ENCODE data around the gene CBX2.

The CBX2 gene

GRCh38 chr17:79788989-79789942 lies 11.3 kb downstream of the CBX2 start:
- Histone ChIP-seq H3K9ac (ENCODE audit: low read length) (no peak overlapping the region), H3K9me3 (ENCODE audit: control insufficient read depth, low read length) (no peaks in the 10 kb centered on the region), H3K27me3 (ENCODE audit: control insufficient read depth, insufficient read depth, low read length) (peaks cover 82% of the 10 kb centered on the region), H3K36me3 (ENCODE audit: control insufficient read depth, insufficient read depth, low read length) (no peaks in the 10 kb centered on the region), H3K4me1 (ENCODE audit: control insufficient read depth, insufficient read depth, low read length) (peaks cover 25% of the 10 kb centered on the region), H3K4me3 (ENCODE audit: low read length) (no peak overlapping the region)

GRCh38 chr17:79789943-79790804 lies 12.2 kb downstream of the CBX2 start:
- Histone ChIP-seq H3K4me3 (ENCODE audit: low read length) (no peak overlapping the region), H3K4me1 (ENCODE audit: control insufficient read depth, insufficient read depth, low read length) (peaks cover 25% of the 10 kb centered on the region), H3K27me3 (ENCODE audit: control insufficient read depth, insufficient read depth, low read length) (peaks cover 84% of the 10 kb centered on the region), H3K9me3 (ENCODE audit: control insufficient read depth, low read length) (no peaks in the 10 kb centered on the region), H3K36me3 (ENCODE audit: control insufficient read depth, insufficient read depth, low read length) (no peaks in the 10 kb centered on the region), H3K9ac (ENCODE audit: low read length) (no peak overlapping the region)

- no peaks in the 10 kb centered on the region for H3K9me3 ChIP-seq (ENCODE audit: control insufficient read depth, low read length)
- no peak overlapping the region for H3K9ac ChIP-seq (ENCODE audit: low read length)
- H3K36me3 ChIP-seq (ENCODE audit: control insufficient read depth, insufficient read depth, low read length) = no peaks in the 10 kb centered on the region
- peaks cover 29% of the 10 kb centered on the region for H3K4me1 ChIP-seq (ENCODE audit: control insufficient read depth, insufficient read depth, low read length)
- H3K27me3 ChIP-seq (ENCODE audit: control insufficient read depth, insufficient read depth, low read length) = peaks cover 75% of the 10 kb centered on the region
- no peak overlapping the region for H3K4me3 ChIP-seq (ENCODE audit: low read length)
Measured at GRCh38 chr17:79790805-79791734, 13.1 kb downstream of the CBX2 start.

GRCh38 chr17:79791735-79792161 lies 13.8 kb downstream of the CBX2 start:
- Histone ChIP-seq H3K36me3 (ENCODE audit: control insufficient read depth, insufficient read depth, low read length) (no peaks in the 10 kb centered on the region), H3K4me1 (ENCODE audit: control insufficient read depth, insufficient read depth, low read length) (peaks cover 34% of the 10 kb centered on the region), H3K9me3 (ENCODE audit: control insufficient read depth, low read length) (no peaks in the 10 kb centered on the region), H3K9ac (ENCODE audit: low read length) (no peak overlapping the region), H3K4me3 (ENCODE audit: low read length) (no peak overlapping the region), H3K27me3 (ENCODE audit: control insufficient read depth, insufficient read depth, low read length) (peaks cover 69% of the 10 kb centered on the region)

- Histone ChIP-seq H3K9me3 (ENCODE audit: control insufficient read depth, low read length) (no peaks in the 10 kb centered on the region), H3K9ac (ENCODE audit: low read length) (no peak overlapping the region), H3K27me3 (ENCODE audit: control insufficient read depth, insufficient read depth, low read length) (peaks cover 63% of the 10 kb centered on the region), H3K4me3 (ENCODE audit: low read length) (no peak overlapping the region), H3K4me1 (ENCODE audit: control insufficient read depth, insufficient read depth, low read length) (peaks cover 34% of the 10 kb centered on the region), H3K36me3 (ENCODE audit: control insufficient read depth, insufficient read depth, low read length) (no peaks in the 10 kb centered on the region)
Measured at GRCh38 chr17:79792341-79792871, 14.5 kb downstream of the CBX2 start.

- peaks cover 66% of the 10 kb centered on the region for H3K27me3 ChIP-seq (ENCODE audit: control insufficient read depth, insufficient read depth, low read length)
- no peak overlapping the region for H3K4me3 ChIP-seq (ENCODE audit: low read length)
- no peaks in the 10 kb centered on the region for H3K9me3 ChIP-seq (ENCODE audit: control insufficient read depth, low read length)
- no peaks in the 10 kb centered on the region for H3K36me3 ChIP-seq (ENCODE audit: control insufficient read depth, insufficient read depth, low read length)
- H3K9ac ChIP-seq (ENCODE audit: low read length) = no peak overlapping the region
- peaks cover 39% of the 10 kb centered on the region for H3K4me1 ChIP-seq (ENCODE audit: control insufficient read depth, insufficient read depth, low read length)
Measured at GRCh38 chr17:79792984-79793923, 15.3 kb downstream of the CBX2 start.

- Histone ChIP-seq H3K9ac (ENCODE audit: low read length) (no peak overlapping the region), H3K4me1 (ENCODE audit: control insufficient read depth, insufficient read depth, low read length) (peaks cover 46% of the 10 kb centered on the region), H3K9me3 (ENCODE audit: control insufficient read depth, low read length) (no peaks in the 10 kb centered on the region), H3K4me3 (ENCODE audit: low read length) (no peak overlapping the region), H3K36me3 (ENCODE audit: control insufficient read depth, insufficient read depth, low read length) (no peaks in the 10 kb centered on the region), H3K27me3 (ENCODE audit: control insufficient read depth, insufficient read depth, low read length) (peaks cover 66% of the 10 kb centered on the region)
Measured at GRCh38 chr17:79793924-79794304, 16.0 kb downstream of the CBX2 start.

GRCh38 chr17:79794659-79795511 lies 16.9 kb downstream of the CBX2 start:
- Histone ChIP-seq H3K27me3 (ENCODE audit: control insufficient read depth, insufficient read depth, low read length) (peaks cover 66% of the 10 kb centered on the region), H3K4me3 (ENCODE audit: low read length) (no peak overlapping the region), H3K9ac (ENCODE audit: low read length) (no peak overlapping the region), H3K36me3 (ENCODE audit: control insufficient read depth, insufficient read depth, low read length) (no peaks in the 10 kb centered on the region), H3K9me3 (ENCODE audit: control insufficient read depth, low read length) (no peaks in the 10 kb centered on the region), H3K4me1 (ENCODE audit: control insufficient read depth, insufficient read depth, low read length) (peaks cover 55% of the 10 kb centered on the region)

GRCh38 chr17:79795795-79796443 lies 18.0 kb downstream of the CBX2 start:
- Histone ChIP-seq H3K4me3 (ENCODE audit: low read length) (peak overlapping the region; percentile 46), H3K4me1 (ENCODE audit: control insufficient read depth, insufficient read depth, low read length) (peaks cover 58% of the 10 kb centered on the region), H3K36me3 (ENCODE audit: control insufficient read depth, insufficient read depth, low read length) (no peaks in the 10 kb centered on the region), H3K9me3 (ENCODE audit: control insufficient read depth, low read length) (peaks cover 4% of the 10 kb centered on the region), H3K9ac (ENCODE audit: low read length) (no peak overlapping the region), H3K27me3 (ENCODE audit: control insufficient read depth, insufficient read depth, low read length) (peaks cover 66% of the 10 kb centered on the region)

- Histone ChIP-seq H3K36me3 (ENCODE audit: control insufficient read depth, insufficient read depth, low read length) (no peaks in the 10 kb centered on the region), H3K4me1 (ENCODE audit: control insufficient read depth, insufficient read depth, low read length) (peaks cover 58% of the 10 kb centered on the region), H3K9me3 (ENCODE audit: control insufficient read depth, low read length) (peaks cover 4% of the 10 kb centered on the region), H3K27me3 (ENCODE audit: control insufficient read depth, insufficient read depth, low read length) (peaks cover 66% of the 10 kb centered on the region), H3K9ac (ENCODE audit: low read length) (peak overlapping the region; percentile 74), H3K4me3 (ENCODE audit: low read length) (peak overlapping the region; percentile 46)
Measured at GRCh38 chr17:79796444-79796762, 18.5 kb downstream of the CBX2 start.

All from mucosa of stomach (tissue), 1 donor.